Fibroblast of pulmonary artery (primary cell): ENCODE measurements around the gene CISD3.

Source experiments
- DNase-seq: peaks from one replicate; pipeline ENCODE4 v3.0.0-alpha.2; 2010; ENCODE audit warnings: low read depth
- H3K4me3 ChIP-seq: replicated peaks from 2 replicates; pipeline ENCODE4 v1.5.1; 2011; ENCODE audit warnings: low read depth, mild to moderate bottlenecking, control low read depth, low read length, moderate library complexity
- TF ChIP-seq, protein P1 (sequence below): IDR thresholded peaks from 2 replicates; pipeline ENCODE4 v1.5.1; 2011; ENCODE audit warnings: mild to moderate bottlenecking, control low read depth, low read length, inconsistent platforms; ENCODE audit errors: missing control alignments

CISD3 gene

DNA sequence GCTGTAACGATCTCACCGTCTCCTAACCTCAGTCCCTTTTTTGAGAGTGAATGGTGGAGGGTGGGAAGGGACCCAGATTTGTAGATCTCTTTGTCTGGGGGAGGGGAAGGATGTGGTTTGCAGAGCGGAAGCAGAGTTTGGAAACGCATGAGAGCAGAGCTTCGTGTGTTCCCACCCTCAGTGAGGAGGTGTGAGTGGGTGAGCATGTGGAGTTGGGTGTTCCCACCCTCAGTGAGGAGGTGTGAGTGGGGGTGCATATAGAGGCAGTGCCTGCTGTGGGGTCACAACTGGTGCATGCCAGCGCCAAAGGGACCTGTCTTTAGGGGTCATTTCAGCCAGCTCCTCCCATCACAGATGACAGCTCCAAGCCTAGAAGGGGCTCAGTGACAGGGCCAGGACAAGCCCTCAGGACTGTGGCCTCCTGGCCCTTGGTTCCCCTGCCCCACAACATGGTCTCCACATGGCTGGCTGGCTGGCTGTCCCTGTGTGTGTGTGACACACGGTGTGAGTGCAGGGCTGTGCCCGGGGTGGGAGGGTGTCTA, 1.8 kb upstream of the CISD3 start:
- TF ChIP-seq, protein P1, sequence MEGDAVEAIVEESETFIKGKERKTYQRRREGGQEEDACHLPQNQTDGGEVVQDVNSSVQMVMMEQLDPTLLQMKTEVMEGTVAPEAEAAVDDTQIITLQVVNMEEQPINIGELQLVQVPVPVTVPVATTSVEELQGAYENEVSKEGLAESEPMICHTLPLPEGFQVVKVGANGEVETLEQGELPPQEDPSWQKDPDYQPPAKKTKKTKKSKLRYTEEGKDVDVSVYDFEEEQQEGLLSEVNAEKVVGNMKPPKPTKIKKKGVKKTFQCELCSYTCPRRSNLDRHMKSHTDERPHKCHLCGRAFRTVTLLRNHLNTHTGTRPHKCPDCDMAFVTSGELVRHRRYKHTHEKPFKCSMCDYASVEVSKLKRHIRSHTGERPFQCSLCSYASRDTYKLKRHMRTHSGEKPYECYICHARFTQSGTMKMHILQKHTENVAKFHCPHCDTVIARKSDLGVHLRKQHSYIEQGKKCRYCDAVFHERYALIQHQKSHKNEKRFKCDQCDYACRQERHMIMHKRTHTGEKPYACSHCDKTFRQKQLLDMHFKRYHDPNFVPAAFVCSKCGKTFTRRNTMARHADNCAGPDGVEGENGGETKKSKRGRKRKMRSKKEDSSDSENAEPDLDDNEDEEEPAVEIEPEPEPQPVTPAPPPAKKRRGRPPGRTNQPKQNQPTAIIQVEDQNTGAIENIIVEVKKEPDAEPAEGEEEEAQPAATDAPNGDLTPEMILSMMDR = no peak
- no peak overlapping the region for H3K4me3 ChIP-seq
- DNase-seq = no peak

GRCh38 chr17:38729368-38729885, 714 bp upstream of the CISD3 start:
- DNase-seq = no peak
- peak overlapping the region; percentile 56 for H3K4me3 ChIP-seq
- TF ChIP-seq, protein P1 = no peak

GRCh38 chr17:38730526-38731379, 612 bp downstream of the CISD3 start:
- DNase-seq = peak; percentile 53
- TF ChIP-seq, protein P1 = no peak
- peak overlapping the region; percentile 63 for H3K4me3 ChIP-seq

- no peak for DNase-seq
- TF ChIP-seq, protein P1 = no peak
- peak overlapping the region; percentile 63 for H3K4me3 ChIP-seq
Measured at GRCh38 chr17:38731526-38732294, 1.6 kb downstream of the CISD3 start.

DNA sequence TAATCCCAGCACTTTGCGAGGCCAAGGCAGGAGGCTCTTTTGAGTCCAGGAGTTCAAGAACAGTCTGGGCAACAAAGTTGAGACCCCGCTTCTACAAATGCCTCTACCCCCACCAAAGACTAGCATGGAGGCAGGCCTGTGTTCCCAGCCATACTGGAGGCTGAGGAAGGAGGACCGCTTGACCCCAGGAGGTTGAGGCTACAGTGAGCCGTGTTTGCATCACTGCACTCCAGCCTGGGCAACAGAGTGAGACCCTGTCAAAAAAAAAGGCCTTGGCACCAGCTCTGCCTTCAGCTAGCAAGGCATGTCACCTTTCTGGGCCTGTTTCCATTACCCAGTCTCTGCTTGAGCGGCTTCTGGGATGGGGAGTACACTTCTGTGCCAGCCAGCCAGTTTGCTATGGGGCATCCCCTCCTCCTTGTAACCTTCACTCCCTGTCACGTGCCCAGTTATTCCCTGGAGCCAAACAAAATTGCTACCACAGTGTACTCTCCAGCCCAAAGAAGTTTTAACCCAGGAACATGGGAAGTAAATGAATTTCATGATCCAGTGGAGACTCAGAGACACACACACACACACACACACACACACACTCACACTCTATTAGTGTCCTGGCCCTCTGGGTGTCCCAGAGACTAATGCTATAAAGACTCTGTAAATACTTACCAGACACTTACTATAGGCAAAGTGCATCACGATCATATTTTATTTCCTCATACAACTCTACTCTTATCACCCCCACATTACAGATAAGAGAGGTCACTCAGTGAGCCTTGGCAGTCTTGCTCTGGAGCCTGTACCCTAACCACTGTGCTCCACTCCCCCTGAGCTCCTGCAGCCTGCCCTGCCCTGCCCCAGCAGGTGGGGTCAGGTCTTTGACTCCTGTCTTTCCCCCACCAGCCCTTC, 2.5 kb downstream of the CISD3 start:
- TF ChIP-seq, protein P1 = no peak
- no peak for DNase-seq
- no peak overlapping the region for H3K4me3 ChIP-seq
